ENCODE data around the gene WDR93.

WDR93 gene

GRCh38 chr15:89707577-89707976 is 17.0 kb downstream of the WDR93 start:
- no peak for FAIRE-seq
- TF ChIP-seq POLR2A (IDR thresholded peaks at IDR 0.05; ENCODE audit: low read depth, low read length) (no peak), SPI1 (IDR thresholded peaks at IDR 0.05; ENCODE audit: low read depth, low read length) (no peak), PAX5 (IDR thresholded peaks at IDR 0.05; ENCODE audit: insufficient read depth, low read length, severe bottlenecking) (no peak), TAF1 (IDR thresholded peaks at IDR 0.05; ENCODE audit: low read depth, low read length) (no peak), POLR2AphosphoS5 (IDR thresholded peaks at IDR 0.05; ENCODE audit: low read depth, low read length) (no peak), POU2F2 (IDR thresholded peaks at IDR 0.05; ENCODE audit: low read depth, low read length) (no peak)
- no peak for DNase-seq (ENCODE audit: insufficient read length, low spot score)

- TF ChIP-seq TAF1 (IDR thresholded peaks at IDR 0.05; ENCODE audit: low read depth, low read length), result no peak
- TF ChIP-seq PAX5 (IDR thresholded peaks at IDR 0.05; ENCODE audit: insufficient read depth, low read length, severe bottlenecking), result no peak
- no peak for TF ChIP-seq POLR2AphosphoS5 (IDR thresholded peaks at IDR 0.05; ENCODE audit: low read depth, low read length)
- TF ChIP-seq SPI1 (IDR thresholded peaks at IDR 0.05; ENCODE audit: low read depth, low read length), result no peak
- no peak for TF ChIP-seq POLR2A (IDR thresholded peaks at IDR 0.05; ENCODE audit: low read depth, low read length)
- no peak for TF ChIP-seq POU2F2 (IDR thresholded peaks at IDR 0.05; ENCODE audit: low read depth, low read length)
- DNase-seq (ENCODE audit: insufficient read length, low spot score) (no peak), FAIRE-seq (no peak)
Measured at GRCh38 chr15:89714775-89715174, 24.2 kb downstream of the WDR93 start.

GRCh38 chr15:89723031-89723430 is 32.4 kb downstream of the WDR93 start:
- DNase-seq (ENCODE audit: insufficient read length, low spot score), result no peak
- no peak for FAIRE-seq
- TF ChIP-seq POLR2A (IDR thresholded peaks at IDR 0.05; ENCODE audit: low read depth, low read length) (no peak), PAX5 (IDR thresholded peaks at IDR 0.05; ENCODE audit: insufficient read depth, low read length, severe bottlenecking) (no peak), SPI1 (IDR thresholded peaks at IDR 0.05; ENCODE audit: low read depth, low read length) (no peak), TAF1 (IDR thresholded peaks at IDR 0.05; ENCODE audit: low read depth, low read length) (no peak), POU2F2 (IDR thresholded peaks at IDR 0.05; ENCODE audit: low read depth, low read length) (no peak), POLR2AphosphoS5 (IDR thresholded peaks at IDR 0.05; ENCODE audit: low read depth, low read length) (no peak)

- FAIRE-seq, result no peak
Measured at GRCh38 chr15:89724621-89725020, 34.0 kb downstream of the WDR93 start.

GRCh38 chr15:89725064-89725463 is 34.5 kb downstream of the WDR93 start:
- FAIRE-seq, result no peak
- TF ChIP-seq POU2F2 (IDR thresholded peaks at IDR 0.05; ENCODE audit: low read depth, low read length) (no peak), PAX5 (IDR thresholded peaks at IDR 0.05; ENCODE audit: insufficient read depth, low read length, severe bottlenecking) (no peak), POLR2AphosphoS5 (IDR thresholded peaks at IDR 0.05; ENCODE audit: low read depth, low read length) (no peak), SPI1 (IDR thresholded peaks at IDR 0.05; ENCODE audit: low read depth, low read length) (no peak), TAF1 (IDR thresholded peaks at IDR 0.05; ENCODE audit: low read depth, low read length) (no peak), POLR2A (IDR thresholded peaks at IDR 0.05; ENCODE audit: low read depth, low read length) (no peak)
- DNase-seq (ENCODE audit: insufficient read length, low spot score), result no peak

More at GRCh38 chr15:89724621-89725020, 34.0 kb downstream of the WDR93 start:
- TF ChIP-seq POLR2A (IDR thresholded peaks at IDR 0.05; ENCODE audit: low read depth, low read length) (no peak), SPI1 (IDR thresholded peaks at IDR 0.05; ENCODE audit: low read depth, low read length) (no peak), PAX5 (IDR thresholded peaks at IDR 0.05; ENCODE audit: insufficient read depth, low read length, severe bottlenecking) (no peak), TAF1 (IDR thresholded peaks at IDR 0.05; ENCODE audit: low read depth, low read length) (no peak)
- no peak for DNase-seq (ENCODE audit: insufficient read length, low spot score)

- no peak for DNase-seq (ENCODE audit: insufficient read length, low spot score)
- no peak for FAIRE-seq
- TF ChIP-seq POLR2AphosphoS5 (IDR thresholded peaks at IDR 0.05; ENCODE audit: low read depth, low read length) (no peak), POU2F2 (IDR thresholded peaks at IDR 0.05; ENCODE audit: low read depth, low read length) (no peak), PAX5 (IDR thresholded peaks at IDR 0.05; ENCODE audit: insufficient read depth, low read length, severe bottlenecking) (no peak), TAF1 (IDR thresholded peaks at IDR 0.05; ENCODE audit: low read depth, low read length) (no peak), POLR2A (IDR thresholded peaks at IDR 0.05; ENCODE audit: low read depth, low read length) (no peak), SPI1 (IDR thresholded peaks at IDR 0.05; ENCODE audit: low read depth, low read length) (no peak)
Measured at GRCh38 chr15:89728254-89728653, 37.6 kb downstream of the WDR93 start.

- TF ChIP-seq TAF1 (IDR thresholded peaks at IDR 0.05; ENCODE audit: low read depth, low read length) (no peak), POLR2A (IDR thresholded peaks at IDR 0.05; ENCODE audit: low read depth, low read length) (no peak), PAX5 (IDR thresholded peaks at IDR 0.05; ENCODE audit: insufficient read depth, low read length, severe bottlenecking) (no peak), SPI1 (IDR thresholded peaks at IDR 0.05; ENCODE audit: low read depth, low read length) (no peak), POLR2AphosphoS5 (IDR thresholded peaks at IDR 0.05; ENCODE audit: low read depth, low read length) (no peak), POU2F2 (IDR thresholded peaks at IDR 0.05; ENCODE audit: low read depth, low read length) (no peak)
- DNase-seq (ENCODE audit: insufficient read length, low spot score), result no peak
- FAIRE-seq, result no peak
Measured at GRCh38 chr15:89731275-89731674, 40.7 kb downstream of the WDR93 start.

- FAIRE-seq (no peak), DNase-seq (ENCODE audit: insufficient read length, low spot score) (no peak)
- no peak for TF ChIP-seq TAF1 (IDR thresholded peaks at IDR 0.05; ENCODE audit: low read depth, low read length)
- TF ChIP-seq POLR2A (IDR thresholded peaks at IDR 0.05; ENCODE audit: low read depth, low read length), result no peak
- no peak for TF ChIP-seq POLR2AphosphoS5 (IDR thresholded peaks at IDR 0.05; ENCODE audit: low read depth, low read length)
- no peak for TF ChIP-seq POU2F2 (IDR thresholded peaks at IDR 0.05; ENCODE audit: low read depth, low read length)
- no peak for TF ChIP-seq PAX5 (IDR thresholded peaks at IDR 0.05; ENCODE audit: insufficient read depth, low read length, severe bottlenecking)
- TF ChIP-seq SPI1 (IDR thresholded peaks at IDR 0.05; ENCODE audit: low read depth, low read length), result no peak
Measured at GRCh38 chr15:89732451-89733172, 42.0 kb downstream of the WDR93 start.

- no peak for FAIRE-seq
- DNase-seq (ENCODE audit: insufficient read length, low spot score), result no peak
- TF ChIP-seq POLR2A (IDR thresholded peaks at IDR 0.05; ENCODE audit: low read depth, low read length) (no peak), PAX5 (IDR thresholded peaks at IDR 0.05; ENCODE audit: insufficient read depth, low read length, severe bottlenecking) (no peak), TAF1 (IDR thresholded peaks at IDR 0.05; ENCODE audit: low read depth, low read length) (no peak), POLR2AphosphoS5 (IDR thresholded peaks at IDR 0.05; ENCODE audit: low read depth, low read length) (no peak), POU2F2 (IDR thresholded peaks at IDR 0.05; ENCODE audit: low read depth, low read length) (no peak), SPI1 (IDR thresholded peaks at IDR 0.05; ENCODE audit: low read depth, low read length) (no peak)
Measured at GRCh38 chr15:89735773-89736172, 45.2 kb downstream of the WDR93 start.
